ENCODE measurements around the gene CXCL12. TPM values are rescaled to one million over a fixed set of nuclear protein-coding genes. Genes with fewer than 3 reads are reported as not detected.

CXCL12 gene
- total RNA-seq, 1 donor from 2014 or later = 130 TPM

DNA sequence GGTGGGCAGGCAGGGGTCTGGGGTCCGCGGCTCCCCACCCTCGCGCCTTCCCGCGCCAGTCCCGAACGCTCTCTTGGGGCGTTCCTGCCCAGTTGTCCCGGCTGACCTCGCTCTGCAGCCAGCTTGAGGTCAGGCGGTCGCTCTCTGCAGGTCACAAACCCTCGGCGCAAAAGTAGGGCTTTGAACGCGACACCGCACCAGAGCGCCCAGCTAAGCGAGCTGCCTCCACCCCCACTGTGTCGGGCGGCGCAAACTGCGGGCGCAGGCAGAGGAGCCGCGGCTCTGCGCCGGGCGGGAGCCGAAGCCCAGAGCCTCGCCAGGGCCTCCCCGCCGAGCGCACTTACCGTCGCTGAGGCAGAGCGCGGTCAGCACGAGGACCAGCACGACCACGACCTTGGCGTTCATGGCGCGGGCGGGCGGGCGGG, 284 bp downstream of the CXCL12 start:
- Histone ChIP-seq H3K4me1 (peaks cover 80% of the 10 kb centered on the region), H3K27me3 (ENCODE audit: low read depth) (peaks cover 16% of the 10 kb centered on the region), H3K9me3 (replicated peaks) (no peaks in the 10 kb centered on the region), H3K36me3 (peaks cover 3% of the 10 kb centered on the region), H3K27ac (replicated peaks) (peak overlapping the region; percentile 80), H3K4me3 (peak overlapping the region; percentile 93)
- DNase-seq = no peak
- intact Hi-C loops (cut with micrococcal nuclease) = loop anchor here (5.0 to 10.0 kb wide), 2 partner anchors 470 to 712 kb away; no protein-coding TSS in a partner anchor
- TF ChIP-seq, protein P1, sequence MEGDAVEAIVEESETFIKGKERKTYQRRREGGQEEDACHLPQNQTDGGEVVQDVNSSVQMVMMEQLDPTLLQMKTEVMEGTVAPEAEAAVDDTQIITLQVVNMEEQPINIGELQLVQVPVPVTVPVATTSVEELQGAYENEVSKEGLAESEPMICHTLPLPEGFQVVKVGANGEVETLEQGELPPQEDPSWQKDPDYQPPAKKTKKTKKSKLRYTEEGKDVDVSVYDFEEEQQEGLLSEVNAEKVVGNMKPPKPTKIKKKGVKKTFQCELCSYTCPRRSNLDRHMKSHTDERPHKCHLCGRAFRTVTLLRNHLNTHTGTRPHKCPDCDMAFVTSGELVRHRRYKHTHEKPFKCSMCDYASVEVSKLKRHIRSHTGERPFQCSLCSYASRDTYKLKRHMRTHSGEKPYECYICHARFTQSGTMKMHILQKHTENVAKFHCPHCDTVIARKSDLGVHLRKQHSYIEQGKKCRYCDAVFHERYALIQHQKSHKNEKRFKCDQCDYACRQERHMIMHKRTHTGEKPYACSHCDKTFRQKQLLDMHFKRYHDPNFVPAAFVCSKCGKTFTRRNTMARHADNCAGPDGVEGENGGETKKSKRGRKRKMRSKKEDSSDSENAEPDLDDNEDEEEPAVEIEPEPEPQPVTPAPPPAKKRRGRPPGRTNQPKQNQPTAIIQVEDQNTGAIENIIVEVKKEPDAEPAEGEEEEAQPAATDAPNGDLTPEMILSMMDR (IDR thresholded peaks at IDR 0.05; ENCODE audit: borderline replicate concordance) = no peak

DNA sequence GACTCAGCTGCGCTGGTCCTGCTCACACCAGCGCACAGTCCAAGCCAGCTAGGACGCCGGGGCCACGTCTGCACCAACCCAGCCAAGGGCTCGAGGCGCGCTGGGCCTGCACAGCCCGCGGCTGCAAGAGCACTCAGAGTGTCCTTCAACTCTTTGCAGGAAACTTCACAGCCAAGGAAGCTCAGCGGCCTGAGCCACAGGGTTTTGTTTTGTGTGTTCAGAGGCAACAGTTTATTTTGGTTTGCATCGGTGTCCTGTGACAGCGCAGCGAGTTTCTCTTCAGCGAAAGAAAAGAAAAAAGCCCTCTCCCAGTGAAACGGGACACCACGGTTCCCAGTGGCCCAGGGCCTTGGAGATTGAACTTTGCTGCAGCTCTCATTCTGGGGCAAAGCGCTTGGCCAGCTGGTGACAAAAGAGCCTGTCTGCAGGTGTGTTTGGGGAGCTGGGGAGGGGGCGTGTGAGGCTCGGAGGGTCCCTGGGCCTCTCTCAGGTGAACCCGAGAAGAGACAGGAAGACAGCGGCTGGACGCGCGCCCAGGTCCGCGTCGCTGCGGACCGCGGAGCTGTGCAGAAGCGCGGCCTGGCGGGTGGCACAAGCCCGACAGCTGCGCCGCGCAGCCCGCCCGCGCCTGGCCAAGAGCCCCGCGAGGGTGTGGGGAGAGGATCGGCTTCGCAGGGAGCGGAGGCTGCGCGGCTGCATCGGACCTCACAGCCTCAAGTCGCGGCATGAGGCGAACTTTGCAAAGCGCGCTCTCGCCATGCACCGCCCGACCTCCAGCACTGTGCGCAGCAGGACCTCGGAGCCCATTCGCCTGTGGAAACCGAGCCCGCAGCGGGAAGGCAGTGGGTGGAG, 922 bp downstream of the CXCL12 start:
- Histone ChIP-seq H3K4me1 (peaks cover 82% of the 10 kb centered on the region), H3K36me3 (peaks cover 10% of the 10 kb centered on the region), H3K9me3 (replicated peaks) (no peaks in the 10 kb centered on the region), H3K27ac (replicated peaks) (peak overlapping the region; percentile 80), H3K4me3 (peak overlapping the region; percentile 93), H3K27me3 (ENCODE audit: low read depth) (peaks cover 16% of the 10 kb centered on the region)
- peak; percentile 51 for DNase-seq
- intact Hi-C loops (cut with micrococcal nuclease) = loop anchor here (10.0 kb wide), 1 partner anchor 471 kb away; no protein-coding TSS in a partner anchor
- TF ChIP-seq, protein P1 (IDR thresholded peaks at IDR 0.05; ENCODE audit: borderline replicate concordance) = no peak

DNA sequence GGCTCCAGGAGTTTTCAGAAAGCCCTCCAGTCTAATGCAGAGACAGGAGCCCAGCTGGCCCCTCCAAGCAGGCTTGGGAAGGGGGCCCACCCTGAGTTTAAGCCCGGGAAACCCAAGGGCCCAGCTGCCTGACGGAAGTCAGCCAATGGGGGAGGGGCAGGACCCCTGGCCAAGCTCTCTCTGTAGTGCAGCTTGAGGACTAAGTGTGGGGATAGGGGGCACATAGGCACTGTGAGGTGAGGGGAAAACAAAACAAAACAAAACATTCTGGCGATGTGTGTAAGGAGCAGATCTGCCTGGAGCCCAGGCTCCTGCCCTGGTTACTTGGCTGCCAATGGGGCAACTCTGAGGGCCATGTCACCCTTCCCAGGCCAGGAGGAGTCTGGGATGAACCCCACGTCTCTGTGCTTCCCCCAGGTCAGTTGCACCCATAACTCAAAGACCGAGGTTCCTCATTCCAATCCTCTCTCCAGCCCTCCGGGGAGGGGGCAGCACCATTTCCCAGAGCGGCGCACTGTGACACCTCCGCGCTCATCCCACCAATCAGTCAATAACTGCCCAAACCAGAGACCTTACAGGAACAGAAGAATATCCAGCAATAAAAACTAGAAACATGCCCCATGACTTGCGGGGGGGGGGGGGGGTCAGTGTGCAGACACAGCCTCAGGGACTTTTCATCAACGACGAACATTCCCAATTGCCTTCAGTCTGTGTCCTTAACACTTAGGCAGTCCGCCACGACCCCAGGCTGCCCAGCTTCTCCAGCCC, 1.7 kb downstream of the CXCL12 start:
- H3K4me3 ChIP-seq = peak overlapping the region; percentile 93
- DNase-seq = no peak
- peaks cover 84% of the 10 kb centered on the region for H3K4me1 ChIP-seq
- no peaks in the 10 kb centered on the region for H3K9me3 ChIP-seq (replicated peaks)
- H3K27me3 ChIP-seq (ENCODE audit: low read depth) = peaks cover 16% of the 10 kb centered on the region
- intact Hi-C loops (cut with micrococcal nuclease) = loop anchor here (10.0 kb wide), 1 partner anchor 472 kb away; no protein-coding TSS in a partner anchor
- H3K27ac ChIP-seq (replicated peaks) = peak overlapping the region; percentile 80
- TF ChIP-seq, protein P1 (IDR thresholded peaks at IDR 0.05; ENCODE audit: borderline replicate concordance) = no peak
- peaks cover 18% of the 10 kb centered on the region for H3K36me3 ChIP-seq

DNA sequence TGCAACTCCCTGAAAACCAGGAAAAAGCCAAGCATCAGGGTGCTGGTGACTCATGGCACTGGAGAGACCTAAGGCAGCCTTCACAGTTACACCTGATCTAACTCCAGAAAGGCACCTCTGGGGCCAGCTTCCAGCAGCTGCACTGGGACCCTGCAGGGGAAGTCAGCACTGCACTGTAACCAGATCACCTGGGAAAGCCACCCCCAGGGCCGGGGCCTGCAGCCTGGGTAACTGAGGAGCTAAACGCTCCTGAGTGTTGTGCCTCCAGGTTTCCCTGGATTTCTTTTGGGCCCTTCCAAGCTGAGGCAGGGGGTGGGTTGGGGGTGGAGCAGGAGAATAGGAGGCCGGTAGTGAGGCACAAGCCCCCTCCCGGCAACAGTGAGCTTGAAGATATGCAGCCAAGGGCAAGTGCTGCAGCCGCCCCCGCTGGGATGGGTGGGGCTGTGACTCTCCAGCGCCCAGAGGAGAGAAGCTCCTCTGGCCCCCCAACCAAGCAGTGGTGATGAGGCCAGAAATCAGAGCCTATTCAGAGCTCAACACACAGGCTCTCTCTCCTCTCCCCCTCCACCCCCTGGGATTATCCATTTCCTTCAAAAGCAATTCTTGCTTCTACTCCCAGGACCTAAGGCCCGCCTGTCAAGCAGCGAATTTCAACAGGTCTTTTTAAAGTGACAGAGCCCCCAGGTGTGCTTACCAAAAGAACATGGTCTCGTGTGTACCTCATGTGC, 2.6 kb downstream of the CXCL12 start:
- no peaks in the 10 kb centered on the region for H3K9me3 ChIP-seq (replicated peaks)
- peak overlapping the region; percentile 93 for H3K4me3 ChIP-seq
- intact Hi-C loops (cut with micrococcal nuclease) = loop anchor here (10.0 kb wide), 1 partner anchor 473 kb away; no protein-coding TSS in a partner anchor
- peaks cover 16% of the 10 kb centered on the region for H3K27me3 ChIP-seq (ENCODE audit: low read depth)
- DNase-seq = no peak
- peaks cover 87% of the 10 kb centered on the region for H3K4me1 ChIP-seq
- H3K36me3 ChIP-seq = peaks cover 26% of the 10 kb centered on the region
- TF ChIP-seq, protein P1 (IDR thresholded peaks at IDR 0.05; ENCODE audit: borderline replicate concordance) = no peak
- H3K27ac ChIP-seq (replicated peaks) = peak overlapping the region; percentile 80
